Stimulated activated CD8-positive, alpha-beta memory T cell treated with anti-CD3 and anti-CD28 coated beads, Interleukin-12 subunit alpha, Interleukin-12 subunit beta, amount 100 ng/mL, for 1 hour (primary cell): Measurements from ENCODE around the gene ERP44.
"Not testable (repeated sequence)": the region's sequence is repeated elsewhere in the genome, so short reads cannot be mapped to it uniquely, and the experiment has no call there.

Source experiments
- DNase-seq: peaks from one replicate; pipeline ENCODE4 v3.0.0-alpha.2; 2020; ENCODE audit warnings: low read depth

The ERP44 gene

GRCh38 chr9:100011062-100011681 lies 87.6 kb downstream of the ERP44 start:
- peak; percentile 12 for DNase-seq

GRCh38 chr9:99999797-100000196 lies 99.0 kb downstream of the ERP44 start:
- no peak for DNase-seq

- no peak for DNase-seq
Observed at GRCh38 chr9:99998866-99999265, 99.9 kb downstream of the ERP44 start.

GRCh38 chr9:99998266-99998665 lies 100.5 kb downstream of the ERP44 start:
- no peak for DNase-seq

GRCh38 chr9:99990508-99990907 lies 108.3 kb downstream of the ERP44 start:
- not testable (repeated sequence) for DNase-seq

GRCh38 chr9:99986642-99987041 lies 112.2 kb downstream of the ERP44 start:
- DNase-seq = no peak

- DNase-seq = no peak
Observed at GRCh38 chr9:99980598-99980997, 118.2 kb downstream of the ERP44 start.

- DNase-seq = no peak
Observed at GRCh38 chr9:99978221-99978620, 120.6 kb downstream of the ERP44 start.

GRCh38 chr9:99977033-99977792 lies 121.6 kb downstream of the ERP44 start:
- DNase-seq = no peak

GRCh38 chr9:99973455-99973854 lies 125.3 kb downstream of the ERP44 start:
- DNase-seq = no peak

GRCh38 chr9:99971410-99971809 lies 127.4 kb downstream of the ERP44 start:
- no peak for DNase-seq

GRCh38 chr9:99970481-99970880 lies 128.3 kb downstream of the ERP44 start:
- DNase-seq = no peak

- no peak for DNase-seq
Observed at GRCh38 chr9:99967457-99967856, 131.3 kb downstream of the ERP44 start.

GRCh38 chr9:99966716-99967115 lies 132.1 kb downstream of the ERP44 start:
- DNase-seq = no peak

GRCh38 chr9:99966001-99966400 lies 132.8 kb downstream of the ERP44 start:
- DNase-seq = no peak

GRCh38 chr9:99964336-99964735 lies 134.5 kb downstream of the ERP44 start:
- no peak for DNase-seq

- DNase-seq = no peak
Observed at GRCh38 chr9:99962680-99963261, 136.0 kb downstream of the ERP44 start.

- no peak for DNase-seq
Observed at GRCh38 chr9:99955606-99956005, 143.2 kb downstream of the ERP44 start.

GRCh38 chr9:99954819-99955218 lies 144.0 kb downstream of the ERP44 start:
- no peak for DNase-seq

GRCh38 chr9:99953861-99954507 lies 144.8 kb downstream of the ERP44 start:
- no peak for DNase-seq

- DNase-seq = no peak
Observed at GRCh38 chr9:99948896-99949295, 149.9 kb downstream of the ERP44 start.

GRCh38 chr9:99948482-99948881 lies 150.3 kb downstream of the ERP44 start:
- no peak for DNase-seq

GRCh38 chr9:99947395-99947794 lies 151.4 kb downstream of the ERP44 start:
- no peak for DNase-seq
